ENCODE results near the gene SPRR2D. TPM values are rescaled to one million over a fixed set of nuclear protein-coding genes. Genes with fewer than 3 reads are reported as not detected.

Gene SPRR2D
- total RNA-seq (not detected), polyA plus RNA-seq (under 1 TPM in 1 of 2 donors, not detected in 1; 0.12 TPM)
- long read RNA-seq, donor 1: 0 reads
- long read RNA-seq, donor 2: 0 reads
- long read RNA-seq, donor 3: 0 reads

- Histone ChIP-seq H3K27me3 (no peaks in the 10 kb centered on the region), H3K27ac (no peak within 1 kb of the TSS), H3K36me3 (no peaks in the 10 kb centered on the region), H3K4me1 (no peaks in the 10 kb centered on the region), H3K4me3 (no peak within 1 kb of the TSS), H3K9me3 (no peaks in the 10 kb centered on the region)
- no peak for DNase-seq
- 50 to 65% (median 57%) methylated on average over 4 of the region's 4 CpGs for WGBS, 4 donors
- TF ChIP-seq POLR2A (IDR thresholded peaks at IDR 0.05) (no peak), CTCF (IDR thresholded peaks at IDR 0.05) (no peak)
- ATAC-seq: no peak
- intact Hi-C loops (cut with DNase I): no loop called here
These were observed at the start of gene SPRR2D for GRCh38 chr1:153040950-153041631. SPRR2D (minus strand) TSS chr1:153041120; CDS start chr1:153040346, 774 bp downstream.

- Histone ChIP-seq H3K4me1 (no peaks in the 10 kb centered on the region), H3K9me3 (peaks cover 0 to 8% (median 0%) of the 10 kb centered on the region in 12 donors), H3K27ac (no peak overlapping the region), H3K36me3 (no peaks in the 10 kb centered on the region), H3K27me3 (no peaks in the 10 kb centered on the region), H3K4me3 (no peak overlapping the region)
- ATAC-seq: no peak
- 49 to 71% (median 69%) methylated on average over 1 of the region's 1 CpG for WGBS, 4 donors
- intact Hi-C loops (cut with DNase I): no loop called here
- DNase-seq: no peak
- TF ChIP-seq POLR2A (IDR thresholded peaks at IDR 0.05) (no peak), CTCF (IDR thresholded peaks at IDR 0.05) (no peak)
These were observed 46.7 kb upstream of the SPRR2D start for GRCh38 chr1:153087652-153088051.

GRCh38 chr1:153081736-153082135 lies 40.8 kb upstream of the SPRR2D start:
- intact Hi-C loops (cut with DNase I): no loop called here
- Histone ChIP-seq H3K9me3 (peaks cover 0 to 32% (median 0%) of the 10 kb centered on the region in 12 donors), H3K4me3 (no peak overlapping the region), H3K4me1 (no peaks in the 10 kb centered on the region), H3K27me3 (no peaks in the 10 kb centered on the region), H3K36me3 (no peaks in the 10 kb centered on the region), H3K27ac (no peak overlapping the region)
- TF ChIP-seq POLR2A (IDR thresholded peaks at IDR 0.05) (no peak), CTCF (IDR thresholded peaks at IDR 0.05) (no peak)
- WGBS, 4 donors: 75 to 79% (median 78%) methylated on average over 3 of the region's 3 CpGs
- ATAC-seq: no peak
- DNase-seq: no peak

GRCh38 chr1:153072806-153073726 lies 32.1 kb upstream of the SPRR2D start:
- Histone ChIP-seq H3K27me3 (peaks cover 0 to 2% (median 0%) of the 10 kb centered on the region in 9 donors), H3K36me3 (no peaks in the 10 kb centered on the region), H3K4me3 (no peak overlapping the region), H3K27ac (no peak overlapping the region), H3K9me3 (peaks cover 0 to 6% (median 0%) of the 10 kb centered on the region in 12 donors), H3K4me1 (no peaks in the 10 kb centered on the region)
- WGBS, 4 donors: 66 to 80% (median 70%) methylated on average over 5 of the region's 5 CpGs
- no peak for DNase-seq
- no peak for TF ChIP-seq CTCF (IDR thresholded peaks at IDR 0.05)
- no peak for TF ChIP-seq POLR2A (IDR thresholded peaks at IDR 0.05)
- ATAC-seq: no peak
- intact Hi-C loops (cut with DNase I): no loop called here

All from heart left ventricle (tissue), 16 donors.